Left ventricle myocardium inferior (tissue), 1 donor: ENCODE results near the gene OIP5. TPM values are rescaled to one million over a fixed set of nuclear protein-coding genes. Genes with fewer than 3 reads are reported as not detected.

Experiments
- DNase-seq: peaks from one replicate; pipeline ENCODE4 v3.0.0-alpha.2; 2020
- H3K27ac ChIP-seq: fragments of 200-600 bp; replicated peaks from 2 replicates; pipeline ENCODE4 v1.8.0; 2021
- H3K27me3 ChIP-seq: fragments of 200-600 bp; 2 replicates; pipeline ENCODE4 v1.8.0; 2021; ENCODE audit warnings: low read depth
- H3K36me3 ChIP-seq: fragments of 200-600 bp; 2 replicates; pipeline ENCODE4 v1.8.0; 2021
- H3K4me1 ChIP-seq: fragments of 200-600 bp; 2 replicates; pipeline ENCODE4 v1.8.0; 2021
- H3K4me3 ChIP-seq: fragments of 200-600 bp; 2 replicates; pipeline ENCODE4 v1.8.0; 2021; ENCODE audit warnings: mild to moderate bottlenecking, moderate library complexity
- H3K9me3 ChIP-seq: fragments of 200-600 bp; replicated peaks from 2 replicates; pipeline ENCODE4 v1.8.0; 2021
- intact Hi-C: fragments of 100-400 bp; cut with micrococcal nuclease; formaldehyde crosslinking; loops from one replicate; pipeline ENCODE4 v1.11.0; 2022
- total RNA-seq: library from RNA; stranded (reverse); fragmentation: NEBNext Ultra II Directional; extraction: Animal tissue kit (Norgen Biotek cat#: 25700); gene quantifications from one replicate; pipeline ENCODE4 v1.2.1, GENCODE V29; 2021
- TF ChIP-seq, protein P1 (sequence below): fragments of 200-600 bp; IDR thresholded peaks from 2 replicates; pipeline ENCODE4 v1.8.0; 2021; ENCODE audit warnings: antibody characterized with exemption, mild to moderate bottlenecking, borderline replicate concordance
- donor health status: DM: no; HTN: yes; CAD: no; lungs with severe emphysema.

OIP5 gene
- total RNA-seq, 1 donor from 2014 or later = 0.19 TPM

DNA sequence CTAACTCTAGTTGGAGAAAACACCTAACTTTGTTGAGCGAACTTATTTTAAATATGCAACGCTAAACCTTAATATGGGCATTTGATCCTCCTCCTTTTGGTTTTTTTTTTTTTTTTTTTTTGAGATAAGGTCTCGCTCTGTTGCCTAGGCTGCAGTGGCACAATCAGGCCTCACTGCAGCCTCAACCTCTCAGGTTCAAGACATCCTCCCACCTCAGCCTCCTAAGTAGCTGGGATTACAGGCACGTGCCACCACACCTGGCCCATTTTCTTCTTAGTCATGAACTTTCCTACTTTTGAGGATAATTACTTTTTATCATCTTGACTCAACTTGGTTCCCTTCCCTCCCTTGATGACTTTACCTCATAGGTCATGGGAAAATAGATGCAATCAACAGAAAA lies 4.2 kb upstream of the OIP5 start:
- intact Hi-C loops = no loop called here
- H3K4me3 ChIP-seq = no peak overlapping the region
- TF ChIP-seq, protein P1, sequence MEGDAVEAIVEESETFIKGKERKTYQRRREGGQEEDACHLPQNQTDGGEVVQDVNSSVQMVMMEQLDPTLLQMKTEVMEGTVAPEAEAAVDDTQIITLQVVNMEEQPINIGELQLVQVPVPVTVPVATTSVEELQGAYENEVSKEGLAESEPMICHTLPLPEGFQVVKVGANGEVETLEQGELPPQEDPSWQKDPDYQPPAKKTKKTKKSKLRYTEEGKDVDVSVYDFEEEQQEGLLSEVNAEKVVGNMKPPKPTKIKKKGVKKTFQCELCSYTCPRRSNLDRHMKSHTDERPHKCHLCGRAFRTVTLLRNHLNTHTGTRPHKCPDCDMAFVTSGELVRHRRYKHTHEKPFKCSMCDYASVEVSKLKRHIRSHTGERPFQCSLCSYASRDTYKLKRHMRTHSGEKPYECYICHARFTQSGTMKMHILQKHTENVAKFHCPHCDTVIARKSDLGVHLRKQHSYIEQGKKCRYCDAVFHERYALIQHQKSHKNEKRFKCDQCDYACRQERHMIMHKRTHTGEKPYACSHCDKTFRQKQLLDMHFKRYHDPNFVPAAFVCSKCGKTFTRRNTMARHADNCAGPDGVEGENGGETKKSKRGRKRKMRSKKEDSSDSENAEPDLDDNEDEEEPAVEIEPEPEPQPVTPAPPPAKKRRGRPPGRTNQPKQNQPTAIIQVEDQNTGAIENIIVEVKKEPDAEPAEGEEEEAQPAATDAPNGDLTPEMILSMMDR = no peak
- H3K4me1 ChIP-seq = peaks cover 19% of the 10 kb centered on the region
- no peaks in the 10 kb centered on the region for H3K9me3 ChIP-seq
- H3K27me3 ChIP-seq = no peaks in the 10 kb centered on the region
- no peak for DNase-seq
- no peak overlapping the region for H3K27ac ChIP-seq
- no peaks in the 10 kb centered on the region for H3K36me3 ChIP-seq

DNA sequence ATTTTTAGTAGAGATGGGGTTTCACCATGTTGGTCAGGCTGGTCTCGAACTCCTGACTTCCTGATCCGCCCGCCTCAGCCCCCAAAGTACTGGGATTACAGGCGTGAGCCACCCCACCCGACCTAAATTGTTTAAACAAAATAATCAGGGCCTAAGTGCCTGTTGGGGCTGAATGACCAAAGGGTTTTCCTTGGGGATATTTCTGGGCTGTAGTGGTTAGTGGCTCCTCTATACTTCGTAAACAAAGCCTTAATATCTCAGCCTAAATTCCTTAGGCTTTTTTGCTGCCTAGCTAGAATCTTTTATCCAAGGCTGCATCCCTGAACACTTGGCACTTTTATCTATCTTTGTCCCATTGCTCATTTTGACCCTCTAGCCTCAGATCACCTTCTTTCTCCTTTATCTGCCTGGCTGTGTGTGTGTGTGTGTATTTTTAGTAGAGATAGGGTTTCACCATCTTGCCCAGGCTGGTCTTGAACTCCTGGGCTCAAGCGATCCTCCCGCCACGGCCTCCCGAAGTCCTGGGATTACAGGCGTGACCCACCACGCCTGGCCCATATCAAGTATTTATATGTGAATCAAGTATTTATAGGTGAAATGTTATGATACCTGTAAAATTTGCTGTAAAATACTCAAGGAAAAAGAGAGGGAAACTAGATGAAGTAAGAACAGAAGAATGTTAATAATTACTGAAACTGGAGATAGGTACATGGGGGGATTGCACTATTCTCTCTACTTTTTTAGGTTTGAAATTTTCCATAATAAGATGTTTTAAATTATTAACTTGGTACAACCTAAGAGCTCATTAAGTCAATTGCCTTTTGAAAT lies 2.1 kb upstream of the OIP5 start:
- Histone ChIP-seq H3K27ac (no peak overlapping the region), H3K4me3 (no peak overlapping the region), H3K9me3 (no peaks in the 10 kb centered on the region), H3K27me3 (no peaks in the 10 kb centered on the region), H3K4me1 (peaks cover 21% of the 10 kb centered on the region), H3K36me3 (no peaks in the 10 kb centered on the region)
- intact Hi-C loops = no loop called here
- no peak for DNase-seq
- TF ChIP-seq, protein P1 = no peak

DNA sequence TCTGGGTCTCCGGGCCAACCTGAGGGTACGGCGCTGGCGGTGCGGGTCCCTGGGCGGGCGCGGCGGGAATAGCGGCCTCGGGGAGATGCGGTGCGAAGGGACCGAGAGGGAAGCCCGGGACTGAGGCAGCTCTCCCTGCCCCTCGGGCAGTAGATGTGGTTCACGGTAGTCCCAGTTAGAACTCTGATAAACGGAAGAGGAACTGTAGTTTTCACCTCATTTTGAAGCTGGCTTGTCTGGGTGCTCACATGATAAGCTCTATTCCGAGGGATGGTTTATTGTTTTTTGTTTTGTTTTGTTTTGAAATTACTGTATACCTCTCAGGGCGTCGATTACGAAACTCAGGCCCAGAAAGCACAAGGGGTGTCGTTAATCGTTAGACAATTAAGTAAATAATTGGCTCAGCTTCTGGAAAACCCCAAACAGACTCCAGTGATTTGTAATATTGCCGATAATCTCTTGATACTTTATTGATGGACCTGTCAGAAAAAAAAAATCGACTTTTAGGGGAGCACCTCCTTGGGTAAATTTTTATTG lies 703 bp upstream of the OIP5 start:
- H3K4me1 ChIP-seq = peaks cover 21% of the 10 kb centered on the region
- no peaks in the 10 kb centered on the region for H3K36me3 ChIP-seq
- no peaks in the 10 kb centered on the region for H3K27me3 ChIP-seq
- no peak for DNase-seq
- TF ChIP-seq, protein P1 = no peak
- peak overlapping the region; percentile 56 for H3K27ac ChIP-seq
- H3K4me3 ChIP-seq = peak overlapping the region; percentile 84
- no peaks in the 10 kb centered on the region for H3K9me3 ChIP-seq
- intact Hi-C loops = no loop called here

DNA sequence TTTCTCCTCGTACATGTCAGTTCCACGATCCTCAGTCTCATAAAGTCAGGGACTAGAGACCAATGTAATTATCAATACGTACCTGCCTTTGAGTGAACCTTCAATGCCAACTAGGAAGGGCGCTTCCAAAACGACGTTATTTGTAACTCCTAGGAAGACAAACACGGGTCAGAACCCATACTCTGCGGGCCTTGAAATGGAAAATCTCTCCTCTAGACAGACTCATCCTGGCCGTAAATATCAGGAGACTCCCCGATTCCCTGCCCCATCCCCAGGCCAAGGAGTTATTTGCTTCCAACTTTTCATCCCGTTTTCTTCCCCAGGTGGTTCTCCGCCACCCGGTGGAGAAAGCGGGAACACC lies 578 bp downstream of the OIP5 start:
- intact Hi-C loops = no loop called here
- TF ChIP-seq, protein P1 = no peak
- no peaks in the 10 kb centered on the region for H3K9me3 ChIP-seq

DNA sequence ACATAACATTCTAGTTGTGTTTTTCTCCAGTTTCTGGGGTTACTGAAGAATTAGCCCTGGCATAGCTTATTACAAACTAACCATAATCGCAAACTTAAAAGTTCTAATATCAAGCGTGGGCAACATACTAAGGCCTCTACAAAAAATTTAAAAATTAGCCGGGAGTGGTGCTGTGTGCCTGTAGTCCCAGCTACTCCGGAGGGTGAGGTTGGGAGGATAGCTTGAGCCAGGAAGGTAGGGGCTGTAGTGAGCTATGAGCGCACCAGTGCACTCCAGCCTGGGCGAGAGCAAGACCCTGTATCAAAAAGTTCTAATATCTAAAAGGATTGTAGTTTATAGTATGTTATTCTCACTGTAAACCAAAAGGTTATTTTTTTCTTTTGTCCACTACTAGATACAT lies 1.1 kb downstream of the OIP5 start:
- intact Hi-C loops = no loop called here
- peak overlapping the region; percentile 84 for H3K4me3 ChIP-seq
- peaks cover 21% of the 10 kb centered on the region for H3K4me1 ChIP-seq
- H3K27me3 ChIP-seq = no peaks in the 10 kb centered on the region
- TF ChIP-seq, protein P1 = no peak
- no peak overlapping the region for H3K27ac ChIP-seq
- no peaks in the 10 kb centered on the region for H3K36me3 ChIP-seq
- no peaks in the 10 kb centered on the region for H3K9me3 ChIP-seq
- no peak for DNase-seq

More for the DNA sequence above, 578 bp downstream of the OIP5 start:
- Histone ChIP-seq H3K27ac (peak overlapping the region; percentile 56), H3K4me3 (peak overlapping the region; percentile 84), H3K4me1 (peaks cover 21% of the 10 kb centered on the region), H3K36me3 (no peaks in the 10 kb centered on the region), H3K27me3 (no peaks in the 10 kb centered on the region)
- DNase-seq = no peak
